H9 (cell line): ENCODE results near the gene FAM171A1. TPM values are rescaled to one million over a fixed set of nuclear protein-coding genes. Genes with fewer than 3 reads are reported as not detected.

ENCODE experiments used
- DNase-seq: peaks from one replicate; pipeline ENCODE4 v3.0.0-alpha.2; 2017
- H2AFZ ChIP-seq: one replicate; pipeline ENCODE4 v1.6.1; 2013; ENCODE audit warnings: mild to moderate bottlenecking, low read length, control low read depth, moderate library complexity
- H2AK5ac ChIP-seq: 2 replicates; pipeline ENCODE4 v1.6.1; 2013; ENCODE audit warnings: low read length, control low read depth, mixed read lengths; ENCODE audit not compliant: insufficient read length
- H2BK120ac ChIP-seq: one replicate; pipeline ENCODE4 v1.6.1; 2013; ENCODE audit warnings: low read depth, mild to moderate bottlenecking, low read length, control low read depth, inconsistent platforms; ENCODE audit not compliant: poor library complexity, severe bottlenecking
- H2BK12ac ChIP-seq: 2 replicates; pipeline ENCODE4 v1.6.1; 2013; ENCODE audit warnings: low read length, control low read depth, mixed read lengths, low read depth; ENCODE audit not compliant: insufficient read length
- H2BK15ac ChIP-seq: 2 replicates; pipeline ENCODE4 v1.6.1; 2013; ENCODE audit warnings: low read depth, low read length, control low read depth
- H2BK20ac ChIP-seq: one replicate; pipeline ENCODE4 v1.6.1; 2013; ENCODE audit warnings: low read depth, mild to moderate bottlenecking, low read length, control low read depth, inconsistent platforms; ENCODE audit not compliant: poor library complexity, severe bottlenecking
- H2BK5ac ChIP-seq: 2 replicates; pipeline ENCODE4 v1.6.1; 2013; ENCODE audit warnings: low read length, control low read depth, mixed read lengths; ENCODE audit not compliant: insufficient read length
- H3K14ac ChIP-seq: 2 replicates; pipeline ENCODE4 v1.6.1; 2013; ENCODE audit warnings: low read length, control low read depth; ENCODE audit not compliant: insufficient read depth
- H3K18ac ChIP-seq: 2 replicates; pipeline ENCODE4 v1.6.1; 2013; ENCODE audit warnings: low read depth, mild to moderate bottlenecking, mixed read lengths, low read length, control low read depth; ENCODE audit not compliant: insufficient read length
- H3K23ac ChIP-seq: 2 replicates; pipeline ENCODE4 v1.6.1; 2013; ENCODE audit warnings: low read length, control low read depth, mixed read lengths, low read depth; ENCODE audit not compliant: insufficient read length
- H3K23me2 ChIP-seq: 2 replicates; pipeline ENCODE4 v1.6.1; 2013; ENCODE audit warnings: low read depth, mild to moderate bottlenecking, mixed read lengths, low read length, control low read depth; ENCODE audit not compliant: insufficient read length, poor library complexity, severe bottlenecking
- H3K27ac ChIP-seq: 2 replicates; pipeline ENCODE4 v1.5.1; 2013; ENCODE audit warnings: low read length, control low read depth, mixed read lengths, low read depth; ENCODE audit not compliant: insufficient read length
- H3K27me3 ChIP-seq: 2 replicates; pipeline ENCODE4 v1.6.1; 2013; ENCODE audit warnings: low read length, control low read depth, inconsistent platforms; ENCODE audit not compliant: insufficient read depth
- H3K4ac ChIP-seq: 2 replicates; pipeline ENCODE4 v1.6.1; 2013; ENCODE audit warnings: low read depth, mild to moderate bottlenecking, control low read depth, inconsistent platforms, low read length, moderate library complexity
- H3K4me1 ChIP-seq: 2 replicates; pipeline ENCODE4 v1.6.1; 2013; ENCODE audit warnings: low read length, control low read depth, inconsistent platforms; ENCODE audit not compliant: insufficient read depth
- H3K4me2 ChIP-seq: 2 replicates; pipeline ENCODE4 v1.6.1; 2013; ENCODE audit warnings: low read length, control low read depth, mixed read lengths; ENCODE audit not compliant: insufficient read length, insufficient read depth
- H3K56ac ChIP-seq: 2 replicates; pipeline ENCODE4 v1.6.1; 2013; ENCODE audit warnings: low read depth, mild to moderate bottlenecking, mixed read lengths, low read length, control low read depth; ENCODE audit not compliant: insufficient read length
- H3K79me1 ChIP-seq: 2 replicates; pipeline ENCODE4 v1.6.1; 2013; ENCODE audit warnings: low read depth, mild to moderate bottlenecking, moderate library complexity, low read length, control low read depth, inconsistent platforms; ENCODE audit not compliant: insufficient read depth, poor library complexity, severe bottlenecking
- H3K79me2 ChIP-seq: 2 replicates; pipeline ENCODE4 v1.6.1; 2013; ENCODE audit warnings: low read length, control low read depth, inconsistent platforms; ENCODE audit not compliant: insufficient read depth
- H3K9ac ChIP-seq: 2 replicates; pipeline ENCODE4 v1.6.1; 2013; ENCODE audit warnings: low read length, control low read depth, mixed read lengths; ENCODE audit not compliant: insufficient read length; ENCODE audit errors: extremely low read depth
- H3K9me3 ChIP-seq: one replicate; pipeline ENCODE4 v1.6.1; 2013; ENCODE audit warnings: low read depth, low read length, inconsistent platforms; ENCODE audit not compliant: control insufficient read depth
- H3T11ph ChIP-seq: one replicate; pipeline ENCODE4 v1.6.1; 2013; ENCODE audit warnings: mild to moderate bottlenecking, low read length, control low read depth, inconsistent platforms
- H4K20me1 ChIP-seq: one replicate; pipeline ENCODE4 v1.6.1; 2013; ENCODE audit not compliant: control insufficient read depth, insufficient read length, insufficient read depth
- H4K5ac ChIP-seq: 2 replicates; pipeline ENCODE4 v1.6.1; 2013; ENCODE audit warnings: low read depth, mild to moderate bottlenecking, mixed read lengths, low read length, control low read depth; ENCODE audit not compliant: insufficient read length
- H4K8ac ChIP-seq: replicated peaks from 2 replicates; pipeline ENCODE4 v1.6.1; 2013; ENCODE audit warnings: low read length, control low read depth, mixed read lengths, low read depth; ENCODE audit not compliant: insufficient read length
- H4K91ac ChIP-seq: 2 replicates; pipeline ENCODE4 v1.6.1; 2013; ENCODE audit warnings: low read depth, mild to moderate bottlenecking, moderate library complexity, mixed read lengths, low read length, control low read depth; ENCODE audit not compliant: insufficient read length
- H3K27ac Mint-ChIP-seq, 3 experiments: 2 replicates in 2 of 3; 3 replicates in 1 of 3; pipeline ENCODE4 v1.8.0; 2020 to 2021; ENCODE audit warnings: mixed read lengths in 3 of 3, mild to moderate bottlenecking in 1 of 3, moderate library complexity in 1 of 3
- H3K27me3 Mint-ChIP-seq: 2 replicates; pipeline ENCODE4 v1.8.0; 2021; ENCODE audit warnings: low read depth, mild to moderate bottlenecking, moderate library complexity, mixed read lengths
- H3K36me3 Mint-ChIP-seq, 3 experiments: 2 replicates in 2 of 3; 3 replicates in 1 of 3; pipeline ENCODE4 v1.8.0; 2020 to 2021; ENCODE audit warnings: low read depth in 3 of 3, mixed read lengths in 3 of 3; ENCODE audit not compliant: insufficient read depth in 1 of 3
- H3K4me1 Mint-ChIP-seq, 2 experiments: 2 replicates each; pipeline ENCODE4 v1.8.0; 2020; ENCODE audit warnings: mixed read lengths in 2 of 2
- H3K4me3 Mint-ChIP-seq, 2 experiments: 2 replicates in 1 of 2; 3 replicates in 1 of 2; pipeline ENCODE4 v1.8.0; 2020 to 2021; ENCODE audit warnings: mild to moderate bottlenecking in 2 of 2, mixed read lengths in 2 of 2, moderate library complexity in 1 of 2
- H3K9me3 Mint-ChIP-seq, 2 experiments: 2 replicates in 1 of 2; 3 replicates in 1 of 2; pipeline ENCODE4 v1.8.0; 2020; ENCODE audit warnings: mild to moderate bottlenecking in 2 of 2, mixed read lengths in 2 of 2, moderate library complexity in 1 of 2
- CTCF ChIP-seq: fragments of 200-600 bp; sonication (generic); conservative IDR thresholded peaks from 3 replicates; pipeline ENCODE4 v1.8.0; 2021; ENCODE audit warnings: antibody characterized with exemption, mild to moderate bottlenecking
- WGBS: extraction: QIAGEN DNeasy Blood & Tissue Kit; methylation state at CpG from one replicate; pipeline ENCODE4 v1.1.7; 2013; ENCODE audit warnings: missing lambda C conversion rate, low lambda C conversion rate, mixed read lengths; ENCODE audit not compliant: insufficient read length; ENCODE audit errors: extremely low coverage; 5-methylcytosine and 5-hydroxymethylcytosine counted together
- total RNA-seq: library from RNA; stranded (reverse); gene quantifications from 2 replicates; pipeline ENCODE4 v1.2.1, GENCODE V29; 2021

FAM171A1 gene
- total RNA-seq, 1 experiment from 2014 or later: 37.4 TPM

- no peaks in the 10 kb centered on the region for H4K20me1 ChIP-seq
- H3K9ac ChIP-seq: no peak overlapping the region
- H2BK120ac ChIP-seq: no peak overlapping the region
- no peak overlapping the region for H2BK15ac ChIP-seq
- no peaks in the 10 kb centered on the region for H3K4me1 ChIP-seq
- 0 out of 2 replicates have a peak, but pooled peaks cover 2% of the 10 kb centered on the region for H3K27me3 ChIP-seq
- peaks cover 11% of the 10 kb centered on the region for H3K27me3 Mint-ChIP-seq
- H2AFZ ChIP-seq: no peak overlapping the region
- no peak overlapping the region for H3K18ac ChIP-seq
- no peak for TF ChIP-seq CTCF
- H2BK5ac ChIP-seq: no peak overlapping the region
- H2BK12ac ChIP-seq: no peak overlapping the region
- no peaks in the 10 kb centered on the region for H3K23me2 ChIP-seq
- no peak overlapping the region for H3K27ac Mint-ChIP-seq
- H4K91ac ChIP-seq: no peak overlapping the region
- no peaks in the 10 kb centered on the region for H3K4me1 Mint-ChIP-seq
- H3K4me3 Mint-ChIP-seq: no peak overlapping the region
- no peaks in the 10 kb centered on the region for H3K79me2 ChIP-seq
- H3K27ac ChIP-seq: no peak overlapping the region
- no peak for DNase-seq
- H2AK5ac ChIP-seq: no peak overlapping the region
- H3K14ac ChIP-seq: no peak overlapping the region
- no peak overlapping the region for H3T11ph ChIP-seq
- no peak overlapping the region for H3K23ac ChIP-seq
- no peak overlapping the region for H4K8ac ChIP-seq
- no peak overlapping the region for H3K4me2 ChIP-seq
- H3K56ac ChIP-seq: no peak overlapping the region
- no peak overlapping the region for H3K4ac ChIP-seq
- H3K9me3 ChIP-seq: no peaks in the 10 kb centered on the region
- H3K36me3 Mint-ChIP-seq: no peaks in the 10 kb centered on the region
- no CpG with 5 or more reads among the region's 11 CpGs for WGBS
- H4K5ac ChIP-seq: no peak overlapping the region
- no peaks in the 10 kb centered on the region; a peak in 1 of 5 replicates for H3K9me3 Mint-ChIP-seq
- no peak overlapping the region for H2BK20ac ChIP-seq
- H3K79me1 ChIP-seq: no peaks in the 10 kb centered on the region
Observed at GRCh38 chr10:15183689-15184481, 187.2 kb downstream of the FAM171A1 start.
